DND-41 (cell line): ENCODE results near the gene TELO2.

ENCODE experiments used
- ATAC-seq: fragments of 200-7000 bp; cut with Tn5 transposase; 3 replicates; pipeline ENCODE4 v1.9.1; 2021; ENCODE audit warnings: low read depth; ENCODE audit not compliant: insufficient read depth
- DNase-seq: peaks from one replicate; pipeline ENCODE4 v3.0.0-alpha.2; 2020
- H2AFZ ChIP-seq: 2 replicates; pipeline ENCODE4 v1.6.0; 2012; ENCODE audit warnings: low read depth, low read length
- H3K27ac ChIP-seq: 2 replicates; pipeline ENCODE4 v1.5.1; 2012; ENCODE audit warnings: low read length, inconsistent platforms
- H3K27me3 ChIP-seq: fragments of 200-600 bp; sonication (generic); 2 replicates; pipeline ENCODE4 v1.6.0; 2012; ENCODE audit warnings: low read length, mild to moderate bottlenecking, inconsistent platforms; ENCODE audit not compliant: insufficient read depth, poor library complexity
- H3K36me3 ChIP-seq: 2 replicates; pipeline ENCODE4 v1.5.1; 2012; ENCODE audit warnings: low read length, inconsistent platforms; ENCODE audit not compliant: insufficient read depth
- H3K4me1 ChIP-seq: 2 replicates; pipeline ENCODE4 v1.5.1; 2012; ENCODE audit warnings: mild to moderate bottlenecking, low read length; ENCODE audit not compliant: insufficient read depth
- H3K4me2 ChIP-seq: 2 replicates; pipeline ENCODE4 v1.6.0; 2012; ENCODE audit warnings: mild to moderate bottlenecking, moderate library complexity, low read length, inconsistent platforms; ENCODE audit not compliant: insufficient read depth
- H3K4me3 ChIP-seq, 2 experiments: fragments of 200-600 bp in 1 of 2; shearing (Covaris generic) in 1 of 2; 2 replicates each; pipeline ENCODE4 v1.5.1; 2012 to 2016; ENCODE audit warnings: inconsistent platforms in 2 of 2, low read length in 2 of 2, mild to moderate bottlenecking in 2 of 2, low read depth in 1 of 2, moderate library complexity in 1 of 2
- H3K79me2 ChIP-seq: 2 replicates; pipeline ENCODE4 v1.6.0; 2012; ENCODE audit warnings: low read length, inconsistent platforms; ENCODE audit not compliant: insufficient read depth
- H3K9ac ChIP-seq: 2 replicates; pipeline ENCODE4 v1.6.0; 2012; ENCODE audit warnings: low read depth, mild to moderate bottlenecking, inconsistent platforms, low read length, moderate library complexity
- H3K9me3 ChIP-seq: 2 replicates; pipeline ENCODE4 v1.5.1; 2012; ENCODE audit warnings: low read length, moderate library complexity, mild to moderate bottlenecking, inconsistent platforms; ENCODE audit not compliant: insufficient read depth, severe bottlenecking
- H4K20me1 ChIP-seq: 2 replicates; pipeline ENCODE4 v1.6.0; 2012; ENCODE audit warnings: low read length; ENCODE audit not compliant: insufficient read depth
- CTCF ChIP-seq: IDR thresholded peaks from 2 replicates; pipeline ENCODE4 v1.5.1; 2012; ENCODE audit warnings: borderline replicate concordance, low read length, moderate library complexity, mild to moderate bottlenecking; ENCODE audit not compliant: poor library complexity, severe bottlenecking; ENCODE audit errors: extremely low read depth
- EZH2 ChIP-seq: IDR thresholded peaks from 3 replicates; pipeline ENCODE4 v1.6.1; 2012; ENCODE audit warnings: borderline replicate concordance, low read depth, mild to moderate bottlenecking, moderate library complexity, low read length, inconsistent platforms; ENCODE audit not compliant: severe bottlenecking

TELO2 gene

GRCh38 chr16:1557074-1557473, 63.9 kb downstream of the TELO2 start:
- Histone ChIP-seq H3K27me3 (no peaks in the 10 kb centered on the region), H3K79me2 (no peaks in the 10 kb centered on the region), H4K20me1 (no peaks in the 10 kb centered on the region), H3K27ac (no peak overlapping the region), H3K9ac (no peak overlapping the region), H3K4me3 (no peak overlapping the region), H2AFZ (no peak overlapping the region), H3K4me2 (no peak overlapping the region), H3K4me1 (no peaks in the 10 kb centered on the region), H3K36me3 (peaks cover 37% of the 10 kb centered on the region), H3K9me3 (no peaks in the 10 kb centered on the region)
- DNase-seq: no peak
- TF ChIP-seq CTCF (no peak), EZH2 (no peak)
- ATAC-seq: no peak

GRCh38 chr16:1557576-1557975, 64.4 kb downstream of the TELO2 start:
- Histone ChIP-seq H3K4me2 (no peak overlapping the region), H2AFZ (no peak overlapping the region), H3K9ac (no peak overlapping the region), H4K20me1 (no peaks in the 10 kb centered on the region), H3K79me2 (no peaks in the 10 kb centered on the region), H3K36me3 (peaks cover 37% of the 10 kb centered on the region), H3K27ac (no peak overlapping the region), H3K9me3 (no peaks in the 10 kb centered on the region), H3K4me1 (no peaks in the 10 kb centered on the region), H3K27me3 (no peaks in the 10 kb centered on the region), H3K4me3 (no peak overlapping the region)
- DNase-seq (no peak), ATAC-seq (no peak)
- TF ChIP-seq CTCF (no peak), EZH2 (no peak)

- Histone ChIP-seq H3K36me3 (peaks cover 39% of the 10 kb centered on the region), H3K4me2 (no peak overlapping the region)
- TF ChIP-seq CTCF: no peak
- no peak for TF ChIP-seq EZH2
These were observed 66.4 kb downstream of the TELO2 start for GRCh38 chr16:1559446-1559975.

More at GRCh38 chr16:1559446-1559975, 66.4 kb downstream of the TELO2 start:
- Histone ChIP-seq H4K20me1 (no peaks in the 10 kb centered on the region), H3K4me1 (no peaks in the 10 kb centered on the region), H3K9ac (no peak overlapping the region), H3K79me2 (no peaks in the 10 kb centered on the region), H3K27ac (no peak overlapping the region), H2AFZ (no peak overlapping the region), H3K9me3 (no peaks in the 10 kb centered on the region), H3K27me3 (no peaks in the 10 kb centered on the region), H3K4me3 (no peak overlapping the region)
- ATAC-seq (no peak; the same call in 2 of the 3 replicates), DNase-seq (peak; percentile 8)
